Renal cortical epithelial cell (primary cell): Measurements from ENCODE around the gene PCDH17. TPM values are rescaled to one million over a fixed set of nuclear protein-coding genes. Genes with fewer than 3 reads are reported as not detected.
A peak's percentile ranks its signal among the peaks of the same experiment; 100 is the strongest.

Source experiments
- DNase-seq: peaks from one replicate; pipeline ENCODE4 v3.0.0-alpha.2; 2011; ENCODE audit warnings: low read depth
- total RNA-seq: library from RNA; depleted of rRNA; stranded (reverse); fragments of >200 nt; gene quantifications from 2 replicates; pipeline ENCODE4 v1.2.3, GENCODE V29; 2014

PCDH17 gene
- under 0.01 TPM in 2 replicates for total RNA-seq

GRCh38 chr13:57631596-57632275, at the start of gene PCDH17:
Gene PCDH17 (plus strand): TSS chr13:57631744. CDS start chr13:57632547, 803 bp downstream.
- DNase-seq = no peak

DNA sequence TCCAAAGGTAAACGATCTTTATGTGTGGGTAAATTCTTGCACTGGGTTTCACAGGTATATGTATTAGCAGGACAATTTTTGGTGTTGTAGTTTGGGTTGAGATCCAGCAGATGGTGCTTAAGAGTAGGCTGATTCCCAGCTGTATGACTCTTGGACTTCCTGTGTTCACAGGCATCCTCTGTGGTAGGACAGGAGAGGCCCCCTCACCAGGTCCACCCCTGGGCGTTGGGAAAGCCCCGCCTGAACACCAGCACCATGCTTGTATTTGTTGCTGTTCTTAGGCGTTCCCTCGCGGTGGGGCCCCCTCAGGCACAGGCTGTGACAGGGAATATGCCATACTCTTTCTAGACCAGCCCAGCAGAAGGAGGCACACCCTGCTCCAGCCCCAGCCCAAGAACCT, 49.5 kb upstream of the PCDH17 start:
- DNase-seq = no peak

GRCh38 chr13:57583529-57583928, 48.0 kb upstream of the PCDH17 start:
- DNase-seq = no peak

GRCh38 chr13:57588639-57589038, 42.9 kb upstream of the PCDH17 start:
- DNase-seq = no peak

GRCh38 chr13:57595775-57596174, 35.8 kb upstream of the PCDH17 start:
- no peak for DNase-seq

DNA sequence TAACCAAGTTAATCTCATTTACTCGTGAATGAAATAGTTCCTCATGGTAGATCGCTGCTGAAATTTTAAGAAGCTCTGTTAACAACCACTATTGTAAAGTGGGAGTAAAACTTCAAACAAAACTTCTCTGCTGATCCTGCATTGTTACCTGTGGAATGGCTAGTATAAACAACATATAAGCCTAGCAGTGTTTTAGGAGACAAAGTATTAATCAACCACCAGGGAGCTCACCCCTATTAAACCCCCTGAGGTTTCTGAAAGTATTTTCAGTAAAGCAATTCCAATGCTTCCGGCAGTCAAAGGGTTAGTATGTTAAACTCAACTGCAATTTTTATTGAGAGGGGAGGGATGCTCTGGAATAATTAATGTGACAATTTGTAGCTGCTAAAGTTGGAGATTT, 30.0 kb upstream of the PCDH17 start:
- DNase-seq = no peak

DNA sequence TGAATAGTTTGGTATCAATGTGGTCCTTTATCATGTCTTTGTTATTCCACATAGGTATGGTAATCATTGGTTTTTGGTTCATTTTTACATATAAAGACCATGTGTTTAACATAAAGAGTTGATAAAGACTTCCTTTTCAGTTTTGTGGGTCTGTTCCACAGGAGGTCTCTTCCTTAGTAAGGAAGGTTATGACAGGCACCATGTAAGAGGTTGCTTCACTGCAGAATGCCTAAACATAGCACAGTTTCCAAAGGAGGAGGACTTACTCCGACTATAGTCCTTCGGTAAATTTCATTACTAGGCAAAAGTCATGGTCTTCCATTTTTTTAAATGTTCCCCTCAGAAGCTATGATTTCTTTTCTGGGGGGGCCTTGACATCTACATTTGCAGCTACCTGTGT, 27.1 kb upstream of the PCDH17 start:
- no peak for DNase-seq

GRCh38 chr13:57611969-57612368, 19.6 kb upstream of the PCDH17 start:
- no peak for DNase-seq

GRCh38 chr13:57612568-57612967, 19.0 kb upstream of the PCDH17 start:
- DNase-seq = no peak

- DNase-seq = peak; percentile 64
These were observed 6.7 kb upstream of the PCDH17 start for GRCh38 chr13:57624565-57625435.

GRCh38 chr13:57627663-57628062, 3.9 kb upstream of the PCDH17 start:
- peak; percentile 31 for DNase-seq

- DNase-seq = no peak
These were observed 2.1 kb upstream of the PCDH17 start for GRCh38 chr13:57629391-57629804.

DNA sequence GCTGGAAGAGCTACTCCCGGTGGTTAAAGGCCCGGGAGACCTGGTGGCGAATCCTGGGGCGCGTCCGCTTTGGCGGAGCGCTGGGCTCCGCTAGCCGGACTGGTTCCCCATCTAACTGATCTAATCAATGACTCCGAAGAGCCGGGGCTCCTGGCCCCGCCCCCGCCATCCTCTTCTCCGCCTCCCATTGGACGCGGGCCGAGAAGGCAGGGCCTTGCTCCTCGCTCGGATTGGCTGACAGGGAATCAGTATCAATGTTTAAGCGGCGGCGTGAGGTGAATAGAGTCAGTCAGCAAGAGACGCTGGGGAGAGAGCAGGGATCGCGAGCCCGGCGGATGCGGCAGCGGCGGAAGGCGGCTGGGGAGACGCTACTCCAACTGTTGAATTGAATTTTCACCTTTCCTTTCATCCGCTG, 1.7 kb upstream of the PCDH17 start:
- peak; percentile 61 for DNase-seq

GRCh38 chr13:57630661-57631595, 616 bp upstream of the PCDH17 start:
- peak; percentile 36 for DNase-seq

DNA sequence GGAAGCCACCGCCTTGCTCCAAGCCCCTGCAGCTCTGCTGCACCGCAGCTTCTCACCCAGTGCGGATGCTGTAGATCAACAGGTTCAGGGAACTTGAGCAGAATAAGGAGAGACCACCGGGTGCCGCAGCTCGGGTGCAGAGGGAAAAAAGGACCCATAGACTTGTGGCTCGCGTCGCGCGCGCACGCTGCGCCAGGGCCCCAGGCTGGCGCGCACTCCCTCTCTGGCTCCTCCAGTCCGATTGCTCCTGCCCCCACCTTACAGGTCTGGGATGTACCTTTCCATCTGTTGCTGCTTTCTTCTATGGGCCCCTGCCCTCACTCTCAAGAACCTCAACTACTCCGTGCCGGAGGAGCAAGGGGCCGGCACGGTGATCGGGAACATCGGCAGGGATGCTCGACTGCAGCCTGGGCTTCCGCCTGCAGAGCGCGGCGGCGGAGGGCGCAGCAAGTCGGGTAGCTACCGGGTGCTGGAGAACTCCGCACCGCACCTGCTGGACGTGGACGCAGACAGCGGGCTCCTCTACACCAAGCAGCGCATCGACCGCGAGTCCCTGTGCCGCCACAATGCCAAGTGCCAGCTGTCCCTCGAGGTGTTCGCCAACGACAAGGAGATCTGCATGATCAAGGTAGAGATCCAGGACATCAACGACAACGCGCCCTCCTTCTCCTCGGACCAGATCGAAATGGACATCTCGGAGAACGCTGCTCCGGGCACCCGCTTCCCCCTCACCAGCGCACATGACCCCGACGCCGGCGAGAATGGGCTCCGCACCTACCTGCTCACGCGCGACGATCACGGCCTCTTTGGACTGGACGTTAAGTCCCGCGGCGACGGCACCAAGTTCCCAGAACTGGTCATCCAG, 964 bp downstream of the PCDH17 start:
- DNase-seq = no peak

GRCh38 chr13:57633141-57633949, 1.8 kb downstream of the PCDH17 start:
- no peak for DNase-seq

DNA sequence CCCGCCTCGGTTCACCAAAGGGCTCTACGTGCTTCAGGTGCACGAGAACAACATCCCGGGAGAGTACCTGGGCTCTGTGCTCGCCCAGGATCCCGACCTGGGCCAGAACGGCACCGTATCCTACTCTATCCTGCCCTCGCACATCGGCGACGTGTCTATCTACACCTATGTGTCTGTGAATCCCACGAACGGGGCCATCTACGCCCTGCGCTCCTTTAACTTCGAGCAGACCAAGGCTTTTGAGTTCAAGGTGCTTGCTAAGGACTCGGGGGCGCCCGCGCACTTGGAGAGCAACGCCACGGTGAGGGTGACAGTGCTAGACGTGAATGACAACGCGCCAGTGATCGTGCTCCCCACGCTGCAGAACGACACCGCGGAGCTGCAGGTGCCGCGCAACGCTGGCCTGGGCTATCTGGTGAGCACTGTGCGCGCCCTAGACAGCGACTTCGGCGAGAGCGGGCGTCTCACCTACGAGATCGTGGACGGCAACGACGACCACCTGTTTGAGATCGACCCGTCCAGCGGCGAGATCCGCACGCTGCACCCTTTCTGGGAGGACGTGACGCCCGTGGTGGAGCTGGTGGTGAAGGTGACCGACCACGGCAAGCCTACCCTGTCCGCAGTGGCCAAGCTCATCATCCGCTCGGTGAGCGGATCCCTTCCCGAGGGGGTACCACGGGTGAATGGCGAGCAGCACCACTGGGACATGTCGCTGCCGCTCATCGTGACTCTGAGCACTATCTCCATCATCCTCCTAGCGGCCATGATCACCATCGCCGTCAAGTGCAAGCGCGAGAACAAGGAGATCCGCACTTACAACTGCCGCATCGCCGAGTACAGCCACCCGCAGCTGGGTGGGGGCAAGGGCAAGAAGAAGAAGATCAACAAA, 2.6 kb downstream of the PCDH17 start:
- no peak for DNase-seq

DNA sequence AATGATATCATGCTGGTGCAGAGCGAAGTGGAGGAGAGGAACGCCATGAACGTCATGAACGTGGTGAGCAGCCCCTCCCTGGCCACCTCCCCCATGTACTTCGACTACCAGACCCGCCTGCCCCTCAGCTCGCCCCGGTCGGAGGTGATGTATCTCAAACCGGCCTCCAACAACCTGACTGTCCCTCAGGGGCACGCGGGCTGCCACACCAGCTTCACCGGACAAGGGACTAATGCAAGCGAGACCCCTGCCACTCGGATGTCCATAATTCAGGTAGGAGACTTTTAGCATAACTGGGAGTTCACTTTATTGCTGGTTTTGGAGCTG, 3.3 kb downstream of the PCDH17 start:
- DNase-seq = no peak

GRCh38 chr13:57635541-57636085, 4.1 kb downstream of the PCDH17 start:
- no peak for DNase-seq
